Measurements from ENCODE around the gene TRPC1.

DNA sequence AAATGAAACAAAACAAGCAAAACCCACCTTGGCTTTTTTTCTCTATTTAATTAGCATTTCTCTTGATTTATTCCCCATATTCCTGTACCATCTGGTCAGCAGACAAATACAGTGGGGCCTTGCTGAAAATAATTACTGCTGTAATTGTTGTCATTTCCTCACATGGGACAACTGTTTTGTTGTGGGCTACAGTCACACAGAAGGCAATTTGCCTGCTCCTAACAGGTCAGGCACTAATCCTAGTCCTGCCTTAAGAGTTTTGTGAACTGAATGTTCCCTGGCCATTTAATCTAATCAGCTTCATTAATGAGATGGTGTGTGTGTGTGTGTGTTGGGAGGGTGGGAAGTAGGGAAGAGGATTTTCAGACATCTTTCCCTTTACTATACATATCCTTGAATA lies 11.6 kb downstream of the TRPC1 start:
- TF ChIP-seq, protein P1, sequence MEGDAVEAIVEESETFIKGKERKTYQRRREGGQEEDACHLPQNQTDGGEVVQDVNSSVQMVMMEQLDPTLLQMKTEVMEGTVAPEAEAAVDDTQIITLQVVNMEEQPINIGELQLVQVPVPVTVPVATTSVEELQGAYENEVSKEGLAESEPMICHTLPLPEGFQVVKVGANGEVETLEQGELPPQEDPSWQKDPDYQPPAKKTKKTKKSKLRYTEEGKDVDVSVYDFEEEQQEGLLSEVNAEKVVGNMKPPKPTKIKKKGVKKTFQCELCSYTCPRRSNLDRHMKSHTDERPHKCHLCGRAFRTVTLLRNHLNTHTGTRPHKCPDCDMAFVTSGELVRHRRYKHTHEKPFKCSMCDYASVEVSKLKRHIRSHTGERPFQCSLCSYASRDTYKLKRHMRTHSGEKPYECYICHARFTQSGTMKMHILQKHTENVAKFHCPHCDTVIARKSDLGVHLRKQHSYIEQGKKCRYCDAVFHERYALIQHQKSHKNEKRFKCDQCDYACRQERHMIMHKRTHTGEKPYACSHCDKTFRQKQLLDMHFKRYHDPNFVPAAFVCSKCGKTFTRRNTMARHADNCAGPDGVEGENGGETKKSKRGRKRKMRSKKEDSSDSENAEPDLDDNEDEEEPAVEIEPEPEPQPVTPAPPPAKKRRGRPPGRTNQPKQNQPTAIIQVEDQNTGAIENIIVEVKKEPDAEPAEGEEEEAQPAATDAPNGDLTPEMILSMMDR (IDR thresholded peaks at IDR 0.05; ENCODE audit: poor library complexity, severe bottlenecking): no peak
- no peak for TF ChIP-seq POLR2AphosphoS5 (IDR thresholded peaks at IDR 0.05)
- TF ChIP-seq EP300 (conservative IDR thresholded peaks at IDR 0.05; ENCODE audit: poor library complexity, severe bottlenecking): no peak
- TF ChIP-seq TAF1 (IDR thresholded peaks at IDR 0.05; ENCODE audit: low read depth): no peak
- no peak for TF ChIP-seq RAD21 (conservative IDR thresholded peaks at IDR 0.05)
- TF ChIP-seq EZH2 (IDR thresholded peaks at IDR 0.05; ENCODE audit: borderline replicate concordance, insufficient read depth, low read length, poor library complexity, severe bottlenecking): no peak
- no peak for TF ChIP-seq MXI1 (conservative IDR thresholded peaks at IDR 0.05; ENCODE audit: poor library complexity, severe bottlenecking)

All from neural cell (in vitro differentiated cells).